ENCODE results near the gene MLC1. TPM values are rescaled to one million over a fixed set of nuclear protein-coding genes. Genes with fewer than 3 reads are reported as not detected.

MLC1 gene
- total RNA-seq, 4 donors from 2014 or later: 0.42 TPM; not detected in 3

DNA sequence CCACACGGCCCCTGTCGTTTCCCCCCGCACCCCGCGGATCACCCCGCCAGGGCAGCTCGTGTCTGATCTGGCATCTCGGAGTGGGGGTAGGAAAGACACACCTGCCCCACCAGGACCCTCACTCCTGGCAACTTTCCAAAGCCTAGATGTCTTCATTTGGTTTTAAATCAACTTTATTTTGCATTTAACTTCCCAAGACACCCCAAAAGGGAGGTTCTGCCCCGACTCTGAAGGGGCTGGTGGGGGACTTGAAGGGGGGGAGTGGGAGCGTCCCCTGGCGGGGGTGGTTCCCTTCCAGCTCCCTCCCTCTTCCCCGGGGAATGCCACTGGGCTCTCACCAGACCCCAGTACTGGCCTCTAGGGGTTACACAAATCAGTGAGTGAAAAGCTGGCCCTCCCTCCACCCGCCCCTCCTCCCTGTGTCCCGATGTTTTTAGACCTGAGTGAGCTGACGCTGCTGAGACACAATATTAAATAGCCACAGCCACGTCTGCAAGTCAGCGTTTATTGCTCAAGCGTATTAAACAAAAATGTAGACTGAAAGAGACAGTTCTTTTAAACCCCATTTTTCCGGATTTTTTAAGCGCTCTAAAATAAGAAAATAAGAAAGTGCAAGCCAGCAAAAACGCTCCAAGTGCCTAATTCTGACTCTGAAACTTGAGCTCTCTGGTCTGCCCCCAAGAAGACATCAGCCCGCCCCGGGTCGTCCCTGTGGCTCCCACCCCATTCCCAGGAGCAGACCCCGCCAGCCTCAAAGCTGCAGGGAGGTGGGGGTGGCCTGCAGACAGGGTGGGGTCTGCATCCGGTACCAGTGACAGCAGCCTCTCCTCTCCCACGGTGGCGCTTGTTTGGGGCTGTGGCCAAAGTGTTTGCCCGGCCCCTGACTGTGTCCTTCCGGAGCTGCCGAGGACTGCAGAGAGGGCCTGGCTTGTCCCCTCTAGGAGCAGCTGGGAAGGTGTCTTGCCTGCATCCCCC is 26.0 kb downstream of the MLC1 start:
- intact Hi-C loops (cut with DNase I; ENCODE audit: low total_unique reads) (no loop called here), in situ Hi-C loops (cut with MboI; ENCODE audit: low sequenced_read_pairs in 4 of 4) (no loop called here)
- Histone ChIP-seq H3K36me3 (no peaks in the 10 kb centered on the region), H3K27me3 (peaks cover 28 to 40% (median 38%) of the 10 kb centered on the region in 3 donors), H3K4me1 (no peaks in the 10 kb centered on the region), H3K4me3 (no peak overlapping the region), H3K27ac (no peak overlapping the region), H3K9me3 (no peaks in the 10 kb centered on the region)
- ATAC-seq: no peak
- no peak for DNase-seq
- no peak for TF ChIP-seq POLR2A (IDR thresholded peaks at IDR 0.05)

DNA sequence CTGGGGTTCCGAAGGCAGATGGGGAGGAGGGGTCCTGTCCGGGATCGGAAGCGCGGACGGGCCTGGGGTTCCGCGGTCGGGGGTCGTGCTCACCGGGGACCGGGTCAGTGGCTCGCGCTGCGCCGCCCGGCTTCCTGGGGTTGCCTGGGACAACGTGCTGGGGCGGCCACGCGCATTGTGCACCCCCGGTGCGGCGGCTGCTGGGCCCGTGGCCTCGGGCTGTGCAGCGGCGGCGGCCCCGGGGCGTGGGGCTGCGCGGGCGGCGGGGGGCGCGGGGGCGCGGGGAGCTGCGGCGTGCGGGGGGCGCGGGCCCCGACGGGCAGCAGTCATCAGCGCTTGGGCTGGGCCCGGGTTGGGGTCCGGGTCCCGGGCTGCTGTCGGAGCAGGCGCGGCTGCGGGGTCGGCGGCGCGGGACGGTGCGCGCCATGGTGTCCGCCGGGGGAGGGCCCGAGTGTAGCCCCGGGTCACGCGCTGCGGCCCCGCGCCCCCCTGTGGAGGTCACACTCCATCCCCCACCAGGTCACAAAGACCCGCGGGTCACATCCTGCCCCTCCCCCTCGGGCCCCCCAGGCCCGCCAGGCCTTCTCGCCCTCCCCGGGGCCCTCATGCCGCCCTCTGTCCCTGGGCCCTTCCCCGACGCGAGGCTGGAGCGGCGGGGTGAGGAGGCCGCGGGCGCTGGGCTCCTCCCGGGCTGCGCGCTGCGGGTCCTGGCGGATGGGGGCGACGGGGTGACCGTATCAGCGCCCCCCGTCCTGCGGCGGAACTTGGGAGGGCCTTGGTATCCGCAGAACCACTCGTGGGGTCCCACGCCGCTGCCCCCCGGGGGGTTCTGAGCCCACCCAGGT is 26.9 kb downstream of the MLC1 start, which contains the start of gene TTLL8:
TTLL8 (minus strand) TSS at position 238 of the 845 bp plus-strand sequence.
- Histone ChIP-seq H3K4me1 (no peaks in the 10 kb centered on the region), H3K27me3 (peaks cover 28 to 34% (median 33%) of the 10 kb centered on the region in 3 donors), H3K27ac (no peak within 1 kb of the TSS), H3K4me3 (no peak within 1 kb of the TSS), H3K36me3 (no peaks in the 10 kb centered on the region), H3K9me3 (no peaks in the 10 kb centered on the region)
- intact Hi-C loops (cut with DNase I; ENCODE audit: low total_unique reads) (no loop called here), in situ Hi-C loops (cut with MboI; ENCODE audit: low sequenced_read_pairs in 4 of 4) (no loop called here)
- no peak for TF ChIP-seq POLR2A (IDR thresholded peaks at IDR 0.05)
- TF ChIP-seq, protein P1, sequence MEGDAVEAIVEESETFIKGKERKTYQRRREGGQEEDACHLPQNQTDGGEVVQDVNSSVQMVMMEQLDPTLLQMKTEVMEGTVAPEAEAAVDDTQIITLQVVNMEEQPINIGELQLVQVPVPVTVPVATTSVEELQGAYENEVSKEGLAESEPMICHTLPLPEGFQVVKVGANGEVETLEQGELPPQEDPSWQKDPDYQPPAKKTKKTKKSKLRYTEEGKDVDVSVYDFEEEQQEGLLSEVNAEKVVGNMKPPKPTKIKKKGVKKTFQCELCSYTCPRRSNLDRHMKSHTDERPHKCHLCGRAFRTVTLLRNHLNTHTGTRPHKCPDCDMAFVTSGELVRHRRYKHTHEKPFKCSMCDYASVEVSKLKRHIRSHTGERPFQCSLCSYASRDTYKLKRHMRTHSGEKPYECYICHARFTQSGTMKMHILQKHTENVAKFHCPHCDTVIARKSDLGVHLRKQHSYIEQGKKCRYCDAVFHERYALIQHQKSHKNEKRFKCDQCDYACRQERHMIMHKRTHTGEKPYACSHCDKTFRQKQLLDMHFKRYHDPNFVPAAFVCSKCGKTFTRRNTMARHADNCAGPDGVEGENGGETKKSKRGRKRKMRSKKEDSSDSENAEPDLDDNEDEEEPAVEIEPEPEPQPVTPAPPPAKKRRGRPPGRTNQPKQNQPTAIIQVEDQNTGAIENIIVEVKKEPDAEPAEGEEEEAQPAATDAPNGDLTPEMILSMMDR (IDR thresholded peaks at IDR 0.05 in 4 of 5, conservative IDR thresholded peaks at IDR 0.05 in 1 of 5): no peak
- ATAC-seq: no peak
- DNase-seq: no peak

DNA sequence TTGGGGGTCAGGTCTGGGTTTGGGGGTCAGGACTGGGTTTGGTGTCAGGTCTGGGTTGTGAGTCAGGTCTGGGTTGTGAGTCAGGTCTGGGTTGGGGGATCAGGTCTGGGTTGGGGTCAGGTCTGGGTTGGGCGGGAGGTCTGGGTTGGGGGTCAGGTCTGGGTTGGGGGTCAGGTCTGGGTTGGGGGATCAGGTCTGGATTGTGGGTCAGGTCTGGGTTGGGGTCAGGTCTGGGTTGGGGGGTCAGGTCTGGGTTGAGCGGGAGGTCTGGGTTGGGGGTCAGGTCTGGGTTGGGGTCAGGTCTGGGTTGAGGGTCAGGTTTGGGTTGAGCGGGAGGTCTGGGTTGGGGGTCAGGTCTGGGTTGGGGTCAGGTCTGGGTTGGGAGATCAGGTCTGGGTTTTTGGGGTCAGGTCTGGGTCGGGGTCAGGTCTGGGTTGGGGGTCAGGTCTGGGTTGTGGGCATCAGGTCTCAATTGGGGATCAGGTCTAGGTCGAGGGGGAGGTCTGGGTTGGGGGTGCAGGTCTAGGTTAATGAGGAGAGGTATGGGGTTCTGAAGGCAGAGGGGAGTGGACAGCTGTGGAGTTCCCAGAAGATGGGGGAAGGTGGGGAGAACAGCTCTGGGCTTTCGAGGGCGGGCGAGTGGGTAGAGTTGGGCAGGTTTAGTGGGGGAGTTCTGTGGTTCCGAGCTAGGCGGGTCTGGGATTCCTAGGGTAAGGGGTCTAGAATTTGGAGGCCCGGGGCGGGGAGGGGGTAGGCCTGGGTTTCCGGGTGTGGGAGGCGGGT is 27.8 kb downstream of the MLC1 start:
- H3K27ac ChIP-seq: no peak overlapping the region
- no peak for DNase-seq
- no peak for ATAC-seq
- H3K27me3 ChIP-seq: peaks cover 28 to 34% (median 33%) of the 10 kb centered on the region in 3 donors
- TF ChIP-seq, protein P1 (IDR thresholded peaks at IDR 0.05 in 4 of 5, conservative IDR thresholded peaks at IDR 0.05 in 1 of 5): no peak
- no peak for TF ChIP-seq POLR2A (IDR thresholded peaks at IDR 0.05)
- no peaks in the 10 kb centered on the region for H3K4me1 ChIP-seq
- in situ Hi-C loops (cut with MboI; ENCODE audit: low sequenced_read_pairs in 4 of 4): no loop called here
- H3K4me3 ChIP-seq: no peak overlapping the region
- H3K36me3 ChIP-seq: no peaks in the 10 kb centered on the region
- intact Hi-C loops (cut with DNase I; ENCODE audit: low total_unique reads): no loop called here
- no peaks in the 10 kb centered on the region for H3K9me3 ChIP-seq

DNA sequence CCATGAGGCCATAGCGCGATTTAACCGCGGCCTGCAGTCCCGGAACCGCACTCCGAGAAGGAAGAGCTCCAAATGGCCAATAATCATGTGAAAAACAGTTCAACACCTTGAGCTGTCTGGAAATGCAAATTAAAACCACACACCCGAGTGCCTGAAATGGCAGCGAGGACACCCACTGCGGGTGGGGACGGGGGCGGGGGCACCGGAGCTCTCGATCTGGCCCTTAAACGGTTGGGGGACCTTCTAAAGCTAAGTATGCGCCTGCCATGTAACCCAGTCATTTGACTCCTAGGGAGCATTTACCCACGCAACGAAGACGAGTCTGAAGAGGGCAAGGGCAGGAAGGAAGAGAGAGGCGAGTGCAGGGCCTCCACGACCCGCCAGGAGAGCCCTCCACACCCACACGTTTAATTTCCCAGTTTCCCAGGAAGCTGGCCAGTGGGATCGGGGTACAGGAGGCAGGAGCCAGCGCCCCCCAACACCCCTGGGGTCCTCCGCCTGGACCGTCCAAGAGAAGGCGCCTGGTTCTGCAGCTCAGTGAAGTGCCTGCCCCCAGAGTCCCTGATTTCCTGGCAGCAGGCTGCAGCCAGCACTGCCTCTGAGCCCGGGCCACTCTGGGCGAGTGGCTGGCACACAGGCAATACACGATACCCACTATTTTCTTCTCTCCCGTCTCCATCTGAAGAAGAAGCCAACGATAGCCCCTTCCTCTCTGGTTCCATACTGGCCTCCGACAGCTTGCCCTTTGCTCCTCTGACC is 28.8 kb downstream of the MLC1 start:
- intact Hi-C loops (cut with DNase I; ENCODE audit: low total_unique reads) (no loop called here), in situ Hi-C loops (cut with MboI; ENCODE audit: low sequenced_read_pairs in 4 of 4) (no loop called here)
- ATAC-seq (no peak), DNase-seq (no peak)
- no peaks in the 10 kb centered on the region for H3K4me1 ChIP-seq
- no peak overlapping the region for H3K4me3 ChIP-seq
- peaks cover 28 to 39% (median 33%) of the 10 kb centered on the region in 3 donors for H3K27me3 ChIP-seq
- no peaks in the 10 kb centered on the region for H3K36me3 ChIP-seq
- TF ChIP-seq, protein P1 (IDR thresholded peaks at IDR 0.05 in 4 of 5, conservative IDR thresholded peaks at IDR 0.05 in 1 of 5): no peak
- TF ChIP-seq POLR2A (IDR thresholded peaks at IDR 0.05): no peak
- no peaks in the 10 kb centered on the region for H3K9me3 ChIP-seq
- no peak overlapping the region for H3K27ac ChIP-seq
